ENCODE measurements around the gene C17orf113. TPM values are rescaled to one million over a fixed set of nuclear protein-coding genes. Genes with fewer than 3 reads are reported as not detected.

The C17orf113 gene
- total RNA-seq, 1 experiment from 2014 or later, result 2.3 TPM

DNA sequence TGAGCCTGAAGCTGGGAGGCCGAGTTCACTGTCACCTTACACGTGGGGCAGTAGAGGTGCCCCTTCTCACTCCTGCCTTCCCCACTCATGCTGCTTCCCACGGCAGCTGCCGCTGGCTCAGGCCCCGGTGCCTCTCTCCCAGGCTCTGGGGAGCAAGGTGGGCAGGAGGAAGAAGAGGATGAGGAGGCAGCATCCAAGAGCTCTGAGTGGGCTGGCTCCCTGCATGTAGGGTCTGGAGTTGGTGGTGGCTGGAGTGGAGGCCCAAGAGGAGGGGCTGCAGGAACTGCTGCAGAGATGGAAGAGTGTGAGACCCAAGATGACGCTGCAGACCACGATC, 21.6 kb downstream of the C17orf113 start:
- Histone ChIP-seq H3K4me2 (ENCODE audit: low read length) (no peak overlapping the region), H3K4me3 (replicated peaks in 1 of 2; ENCODE audit: low read depth in 1 of 2, low read length in 2 of 2) (no peak overlapping the region), H3K79me2 (ENCODE audit: insufficient read depth, low read length) (no peaks in the 10 kb centered on the region), H4K20me1 (ENCODE audit: insufficient read depth) (no peaks in the 10 kb centered on the region), H3K36me3 (ENCODE audit: control insufficient read depth in 1 of 2, insufficient read depth in 2 of 2, low read length in 2 of 2) (peaks cover 3 to 5% of the 10 kb centered on the region in 2 experiments; a peak in 1 of 4 replicates), H3K4me1 (ENCODE audit: control insufficient read depth in 1 of 2, insufficient read depth in 2 of 2, low read length in 2 of 2) (peaks cover 15 to 28% of the 10 kb centered on the region in 2 experiments), H3K9ac (ENCODE audit: low read length) (no peak overlapping the region), H3K27ac (ENCODE audit: low read depth, low read length) (no peak overlapping the region), H2AFZ (ENCODE audit: low read depth, low read length, poor library complexity, severe bottlenecking) (no peak overlapping the region), H3K9me2 (ENCODE audit: insufficient read depth) (no peaks in the 10 kb centered on the region), H3K9me3 (ENCODE audit: control insufficient read depth in 1 of 2, insufficient read depth in 1 of 2, low read depth in 1 of 2, low read length in 2 of 2) (no peaks in the 10 kb centered on the region), H3K27me3 (ENCODE audit: insufficient read depth, low read length) (no peaks in the 10 kb centered on the region)
- BruUV-seq (replicated peaks), result no TSS peak
- TF ChIP-seq, protein P1, sequence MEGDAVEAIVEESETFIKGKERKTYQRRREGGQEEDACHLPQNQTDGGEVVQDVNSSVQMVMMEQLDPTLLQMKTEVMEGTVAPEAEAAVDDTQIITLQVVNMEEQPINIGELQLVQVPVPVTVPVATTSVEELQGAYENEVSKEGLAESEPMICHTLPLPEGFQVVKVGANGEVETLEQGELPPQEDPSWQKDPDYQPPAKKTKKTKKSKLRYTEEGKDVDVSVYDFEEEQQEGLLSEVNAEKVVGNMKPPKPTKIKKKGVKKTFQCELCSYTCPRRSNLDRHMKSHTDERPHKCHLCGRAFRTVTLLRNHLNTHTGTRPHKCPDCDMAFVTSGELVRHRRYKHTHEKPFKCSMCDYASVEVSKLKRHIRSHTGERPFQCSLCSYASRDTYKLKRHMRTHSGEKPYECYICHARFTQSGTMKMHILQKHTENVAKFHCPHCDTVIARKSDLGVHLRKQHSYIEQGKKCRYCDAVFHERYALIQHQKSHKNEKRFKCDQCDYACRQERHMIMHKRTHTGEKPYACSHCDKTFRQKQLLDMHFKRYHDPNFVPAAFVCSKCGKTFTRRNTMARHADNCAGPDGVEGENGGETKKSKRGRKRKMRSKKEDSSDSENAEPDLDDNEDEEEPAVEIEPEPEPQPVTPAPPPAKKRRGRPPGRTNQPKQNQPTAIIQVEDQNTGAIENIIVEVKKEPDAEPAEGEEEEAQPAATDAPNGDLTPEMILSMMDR (IDR thresholded peaks at IDR 0.05 in 2 of 3, conservative IDR thresholded peaks at IDR 0.05 in 1 of 3; ENCODE audit: borderline replicate concordance in 1 of 3, insufficient read depth in 1 of 3, low read depth in 2 of 3, low read length in 2 of 3), result no peak; a peak in 1 of 6 replicates
- TF ChIP-seq, protein P2, sequence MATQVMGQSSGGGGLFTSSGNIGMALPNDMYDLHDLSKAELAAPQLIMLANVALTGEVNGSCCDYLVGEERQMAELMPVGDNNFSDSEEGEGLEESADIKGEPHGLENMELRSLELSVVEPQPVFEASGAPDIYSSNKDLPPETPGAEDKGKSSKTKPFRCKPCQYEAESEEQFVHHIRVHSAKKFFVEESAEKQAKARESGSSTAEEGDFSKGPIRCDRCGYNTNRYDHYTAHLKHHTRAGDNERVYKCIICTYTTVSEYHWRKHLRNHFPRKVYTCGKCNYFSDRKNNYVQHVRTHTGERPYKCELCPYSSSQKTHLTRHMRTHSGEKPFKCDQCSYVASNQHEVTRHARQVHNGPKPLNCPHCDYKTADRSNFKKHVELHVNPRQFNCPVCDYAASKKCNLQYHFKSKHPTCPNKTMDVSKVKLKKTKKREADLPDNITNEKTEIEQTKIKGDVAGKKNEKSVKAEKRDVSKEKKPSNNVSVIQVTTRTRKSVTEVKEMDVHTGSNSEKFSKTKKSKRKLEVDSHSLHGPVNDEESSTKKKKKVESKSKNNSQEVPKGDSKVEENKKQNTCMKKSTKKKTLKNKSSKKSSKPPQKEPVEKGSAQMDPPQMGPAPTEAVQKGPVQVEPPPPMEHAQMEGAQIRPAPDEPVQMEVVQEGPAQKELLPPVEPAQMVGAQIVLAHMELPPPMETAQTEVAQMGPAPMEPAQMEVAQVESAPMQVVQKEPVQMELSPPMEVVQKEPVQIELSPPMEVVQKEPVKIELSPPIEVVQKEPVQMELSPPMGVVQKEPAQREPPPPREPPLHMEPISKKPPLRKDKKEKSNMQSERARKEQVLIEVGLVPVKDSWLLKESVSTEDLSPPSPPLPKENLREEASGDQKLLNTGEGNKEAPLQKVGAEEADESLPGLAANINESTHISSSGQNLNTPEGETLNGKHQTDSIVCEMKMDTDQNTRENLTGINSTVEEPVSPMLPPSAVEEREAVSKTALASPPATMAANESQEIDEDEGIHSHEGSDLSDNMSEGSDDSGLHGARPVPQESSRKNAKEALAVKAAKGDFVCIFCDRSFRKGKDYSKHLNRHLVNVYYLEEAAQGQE (IDR thresholded peaks at IDR 0.05; ENCODE audit: low read depth), result no peak
- TF ChIP-seq ZNF274 (IDR thresholded peaks at IDR 0.05; ENCODE audit: low read depth, low read length), result no peak
- no peak for TF ChIP-seq ELF1 (IDR thresholded peaks at IDR 0.05; ENCODE audit: borderline replicate concordance, low read depth)
- TF ChIP-seq SIN3A (IDR thresholded peaks at IDR 0.05; ENCODE audit: low read depth), result no peak
- TF ChIP-seq SRF (IDR thresholded peaks at IDR 0.05; ENCODE audit: low read depth), result no peak
- TF ChIP-seq ZFX (IDR thresholded peaks at IDR 0.05), result no peak
- intact Hi-C loops (cut with micrococcal nuclease), result loop anchor here (10.0 kb wide), 1 partner anchor 496 kb away; no protein-coding TSS in a partner anchor
- POLR2A ChIA-PET, result interaction anchor here (0.8 to 1.5 kb wide), 3 partner anchors 9 to 11 kb away, joined by 3 to 6 read pairs (median 3); partner anchors contain the start of genes DNAJC7 and NKIRAS2
- no peak for ATAC-seq
- CTCF ChIA-PET, result interaction anchor here (0.9 to 1.5 kb wide), 6 partner anchors 10 to 194 kb away, joined by 3 to 16 read pairs (median 4); partner anchors contain the start of genes DNAJC7 and NKIRAS2
- RAD21 ChIA-PET (ENCODE audit: low non-redundant PET in 1 of 2, low total read pairs in 2 of 2, uncharacterized antibody in 2 of 2, unreplicated experiment in 2 of 2), result interaction anchor here in 1 of 2 experiments (0.5 kb wide), 1 partner anchor 119 kb away, joined by 3 read pairs; no protein-coding TSS in a partner anchor
- no peak for DNase-seq (ENCODE audit: low read depth, low spot score)

Data from HCT116 (cell line).